HepG2 (cell line): Measurements from ENCODE around the gene MXRA7. TPM values are rescaled to one million over a fixed set of nuclear protein-coding genes. Genes with fewer than 3 reads are reported as not detected.
A peak's percentile ranks its signal among the peaks of the same experiment; 100 is the strongest.

ENCODE experiments used
- ARID3A ChIP-seq: IDR thresholded peaks from 2 replicates; pipeline ENCODE4 v1.6.1; 2012; ENCODE audit warnings: low read depth, low read length, improper control_type of control experiment
- ATAD3A ChIP-seq: sonication (generic); formaldehyde crosslinking; IDR thresholded peaks from 2 replicates; pipeline ENCODE4 v1.4.0; 2020; ENCODE audit warnings: missing genetic modification reagents
- CBX5 ChIP-seq: sonication (generic); formaldehyde crosslinking; IDR thresholded peaks from 2 replicates; pipeline ENCODE4 v1.4.0; 2020; ENCODE audit warnings: missing genetic modification reagents, borderline replicate concordance
- KMT2B ChIP-seq: IDR thresholded peaks from 2 replicates; pipeline ENCODE4 v1.6.1; 2016; ENCODE audit warnings: missing genetic modification reagents, missing compliant biosample characterization
- MIER2 ChIP-seq: IDR thresholded peaks from 2 replicates; pipeline ENCODE4 v1.6.1; 2016; ENCODE audit warnings: missing biosample characterization, missing genetic modification reagents
- NCOR1 ChIP-seq: fragments of 200-600 bp; sonication (generic); IDR thresholded peaks from 2 replicates; pipeline ENCODE4 v1.7.0; 2017; ENCODE audit warnings: antibody characterized with exemption, low read length, borderline replicate concordance
- SMAD9 ChIP-seq: sonication (generic); formaldehyde crosslinking; IDR thresholded peaks from 2 replicates; pipeline ENCODE4 v1.5.1; 2020; ENCODE audit warnings: mild to moderate bottlenecking, missing genetic modification reagents
- STAT6 ChIP-seq: sonication (generic); formaldehyde crosslinking; IDR thresholded peaks from 2 replicates; pipeline ENCODE4 v1.4.0; 2020; ENCODE audit warnings: missing genetic modification reagents, mild to moderate bottlenecking, borderline replicate concordance
- XRCC5 ChIP-seq: fragments of 200-400 bp; formaldehyde crosslinking; optimal IDR thresholded peaks from 2 replicates; pipeline ENCODE3; 2017; ENCODE audit warnings: mild to moderate bottlenecking, low read length
- ZBTB10 ChIP-seq: sonication (generic); formaldehyde crosslinking; IDR thresholded peaks from 2 replicates; pipeline ENCODE4 v1.4.0; 2020; ENCODE audit warnings: missing genetic modification reagents, borderline replicate concordance
- ZBTB38 ChIP-seq: sonication (generic); formaldehyde crosslinking; IDR thresholded peaks from 2 replicates; pipeline ENCODE4 v1.5.1; 2020; ENCODE audit warnings: mild to moderate bottlenecking, missing genetic modification reagents
- ZBTB39 ChIP-seq: sonication (generic); formaldehyde crosslinking; IDR thresholded peaks from 2 replicates; pipeline ENCODE4 v1.5.0; 2020; ENCODE audit warnings: missing genetic modification reagents
- ZBTB43 ChIP-seq: sonication (generic); formaldehyde crosslinking; conservative IDR thresholded peaks from 2 replicates; pipeline ENCODE4 v1.4.0; 2020; ENCODE audit warnings: missing genetic modification reagents
- ZNF17 ChIP-seq: sonication (generic); formaldehyde crosslinking; IDR thresholded peaks from 2 replicates; pipeline ENCODE4 v1.5.0; 2020; ENCODE audit warnings: mild to moderate bottlenecking, missing genetic modification reagents
- ZNF546 ChIP-seq: sonication (generic); formaldehyde crosslinking; conservative IDR thresholded peaks from 2 replicates; pipeline ENCODE4 v1.8.1; 2023; ENCODE audit warnings: mild to moderate bottlenecking, missing genetic modification reagents
- ZNF740 ChIP-seq: sonication (generic); formaldehyde crosslinking; IDR thresholded peaks from 2 replicates; pipeline ENCODE4 v1.4.0; 2020; ENCODE audit warnings: missing genetic modification reagents
- ZNF75D ChIP-seq: sonication (generic); formaldehyde crosslinking; IDR thresholded peaks from 2 replicates; pipeline ENCODE4 v1.8.1; 2023; ENCODE audit warnings: missing genetic modification reagents, mild to moderate bottlenecking, borderline replicate concordance
- ZNF772 ChIP-seq: sonication (generic); formaldehyde crosslinking; IDR thresholded peaks from 2 replicates; pipeline ENCODE4 v1.5.0; 2020; ENCODE audit warnings: mild to moderate bottlenecking, missing genetic modification reagents
- polyA plus RNA-seq, 8 experiments: library from polyadenylated mRNA; depleted of rRNA in 3 of 8; stranded (reverse) in 7 of 8; unstranded in 1 of 8; fragments of >200 nt; fragmentation: Illumina TruSeq in 4 of 8; extraction: Trizol in 4 of 8; gene quantifications; 2 replicates each; pipeline versions ENCODE4 v1.2.1 to v1.2.3, GENCODE V29; 2011 to 2016; ENCODE audit warnings: low read depth in 4 of 8, missing spikeins in 1 of 8, mixed read lengths in 1 of 8; ENCODE audit not compliant: insufficient read depth in 1 of 8
- total RNA-seq, 5 experiments: library from RNA; depleted of rRNA; stranded (reverse); fragments of >200 nt; fragmentation: Illumina TruSeq; extraction: Trizol; gene quantifications; 2 replicates each; pipeline ENCODE4 v1.2.3, GENCODE V29; 2016; ENCODE audit warnings: low read depth in 1 of 5

MXRA7 gene
- total and polyA plus RNA-seq, 2 of the 13 experiments (the other 11 are each of a cell fraction or from before 2014, with no cell fraction given), result 44.8 to 112 TPM

GRCh38 chr17:76736349-76737081 lies 25.8 kb upstream of the MXRA7 start (continued):
- TF ChIP-seq ZNF75D (CRISPR knock-in tag) (no peak), ZNF17 (CRISPR knock-in tag) (no peak), NCOR1 (peak; percentile 43; the same call in 1 of the 2 replicates), ZNF546 (peak; percentile 27; the same call in 1 of the 2 replicates), MIER2 (CRISPR knock-in tag) (no peak), ZBTB38 (CRISPR knock-in tag) (peak; percentile 52; the same call in 1 of the 2 replicates), CBX5 (CRISPR knock-in tag) (no peak), ZBTB39 (CRISPR knock-in tag) (peak; percentile 20; the same call in 1 of the 2 replicates), ZBTB10 (no peak), KMT2B (no peak), XRCC5 (no peak), SMAD9 (CRISPR knock-in tag) (no peak), STAT6 (no peak), ARID3A (0 out of 2 replicates have a peak, but pooled peaks have one; percentile 7), ATAD3A (CRISPR knock-in tag) (no peak), ZBTB43 (CRISPR knock-in tag) (no peak; the same call in 1 of the 2 replicates), ZNF740 (no peak; the same call in 1 of the 2 replicates), ZNF772 (CRISPR knock-in tag) (no peak)
